DOHH2 (cell line): Measurements from ENCODE around the gene RASGEF1C.

Experiments
- H3F3A ChIP-seq: fragments of 200-600 bp; sonication (generic), shearing (Covaris generic); 2 replicates; pipeline ENCODE4 v1.6.0; 2016; ENCODE audit warnings: antibody characterized with exemption, mild to moderate bottlenecking; ENCODE audit not compliant: control insufficient read depth, insufficient read depth
- H3K27ac ChIP-seq: fragments of 200-600 bp; sonication (generic); 2 replicates; pipeline ENCODE4 v1.5.1; 2014; ENCODE audit warnings: low read depth, mild to moderate bottlenecking, low read length, moderate library complexity
- H3K27me3 ChIP-seq: fragments of 200-600 bp; sonication (generic); 2 replicates; pipeline ENCODE4 v1.6.1; 2014; ENCODE audit warnings: mild to moderate bottlenecking, low read length, mixed read lengths; ENCODE audit not compliant: control insufficient read depth
- H3K36me3 ChIP-seq: fragments of 200-600 bp; sonication (generic); 2 replicates; pipeline ENCODE4 v1.6.1; 2014; ENCODE audit warnings: mild to moderate bottlenecking, low read length, moderate library complexity, mixed read lengths; ENCODE audit not compliant: control insufficient read depth
- H3K4me1 ChIP-seq: fragments of 200-600 bp; sonication (generic); 2 replicates; pipeline ENCODE4 v1.6.1; 2014; ENCODE audit warnings: mild to moderate bottlenecking, low read length, mixed read lengths; ENCODE audit not compliant: control insufficient read depth
- H3K4me2 ChIP-seq: fragments of 200-600 bp; sonication (generic); 2 replicates; pipeline ENCODE4 v1.6.0; 2014; ENCODE audit warnings: mild to moderate bottlenecking, low read length, moderate library complexity
- H3K4me3 ChIP-seq: fragments of 200-600 bp; sonication (generic); 2 replicates; pipeline ENCODE4 v1.5.1; 2014; ENCODE audit warnings: mild to moderate bottlenecking, low read length, mixed read lengths
- H3K79me2 ChIP-seq: fragments of 200-600 bp; sonication (generic); 2 replicates; pipeline ENCODE4 v1.6.1; 2014; ENCODE audit warnings: mild to moderate bottlenecking, low read length, mixed read lengths; ENCODE audit not compliant: control insufficient read depth
- H3K9me2 ChIP-seq: fragments of 200-600 bp; sonication (generic); replicated peaks from 2 replicates; pipeline ENCODE4 v1.6.1; 2014; ENCODE audit warnings: mild to moderate bottlenecking, low read length, mixed read lengths; ENCODE audit not compliant: control insufficient read depth
- H3K9me3 ChIP-seq: fragments of 200-600 bp; sonication (generic); 2 replicates; pipeline ENCODE4 v1.6.1; 2014; ENCODE audit warnings: antibody characterized with exemption, low read length, mixed read lengths; ENCODE audit not compliant: control insufficient read depth, insufficient read depth
- H4K20me1 ChIP-seq: fragments of 200-600 bp; sonication (generic); 2 replicates; pipeline ENCODE4 v1.6.0; 2014; ENCODE audit warnings: low read depth, mild to moderate bottlenecking, antibody characterized with exemption, low read length, moderate library complexity; ENCODE audit not compliant: control insufficient read depth, insufficient read depth
- EZH2phosphoT487 ChIP-seq: fragments of 200-600 bp; sonication (generic); IDR thresholded peaks from 2 replicates; pipeline ENCODE4 v1.6.1; 2017; ENCODE audit warnings: borderline replicate concordance, mild to moderate bottlenecking, antibody characterized with exemption, low read length, moderate library complexity, mixed read lengths
- TF ChIP-seq, protein P1 (sequence below): fragments of 200-600 bp; sonication (generic); IDR thresholded peaks from one replicate; pipeline ENCODE4 v1.5.1; 2014; ENCODE audit warnings: antibody characterized with exemption, mild to moderate bottlenecking, low read depth, low read length; ENCODE audit not compliant: poor library complexity, severe bottlenecking

RASGEF1C gene

DNA sequence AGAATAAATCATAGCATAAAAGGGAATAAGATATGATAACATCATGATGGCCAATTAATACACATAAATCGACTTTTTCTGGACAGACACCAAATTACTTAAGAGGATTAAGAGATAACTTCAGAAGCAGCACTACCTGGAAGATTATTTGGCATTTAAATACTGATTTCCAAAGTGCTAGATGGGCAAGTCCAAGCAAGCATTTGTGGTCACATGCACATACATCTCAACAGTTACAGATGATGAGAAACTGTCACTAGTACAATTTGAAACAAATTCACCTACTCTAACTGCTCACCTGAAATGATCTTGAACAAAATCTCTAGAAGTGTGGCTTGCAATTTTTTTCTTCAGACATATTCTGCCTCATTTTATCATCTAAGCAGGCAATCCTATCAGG is 26.8 kb upstream of the RASGEF1C start:
- TF ChIP-seq EZH2phosphoT487: no peak
- TF ChIP-seq, protein P1, sequence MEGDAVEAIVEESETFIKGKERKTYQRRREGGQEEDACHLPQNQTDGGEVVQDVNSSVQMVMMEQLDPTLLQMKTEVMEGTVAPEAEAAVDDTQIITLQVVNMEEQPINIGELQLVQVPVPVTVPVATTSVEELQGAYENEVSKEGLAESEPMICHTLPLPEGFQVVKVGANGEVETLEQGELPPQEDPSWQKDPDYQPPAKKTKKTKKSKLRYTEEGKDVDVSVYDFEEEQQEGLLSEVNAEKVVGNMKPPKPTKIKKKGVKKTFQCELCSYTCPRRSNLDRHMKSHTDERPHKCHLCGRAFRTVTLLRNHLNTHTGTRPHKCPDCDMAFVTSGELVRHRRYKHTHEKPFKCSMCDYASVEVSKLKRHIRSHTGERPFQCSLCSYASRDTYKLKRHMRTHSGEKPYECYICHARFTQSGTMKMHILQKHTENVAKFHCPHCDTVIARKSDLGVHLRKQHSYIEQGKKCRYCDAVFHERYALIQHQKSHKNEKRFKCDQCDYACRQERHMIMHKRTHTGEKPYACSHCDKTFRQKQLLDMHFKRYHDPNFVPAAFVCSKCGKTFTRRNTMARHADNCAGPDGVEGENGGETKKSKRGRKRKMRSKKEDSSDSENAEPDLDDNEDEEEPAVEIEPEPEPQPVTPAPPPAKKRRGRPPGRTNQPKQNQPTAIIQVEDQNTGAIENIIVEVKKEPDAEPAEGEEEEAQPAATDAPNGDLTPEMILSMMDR: no peak
- Histone ChIP-seq H3K4me3 (no peak overlapping the region), H4K20me1 (no peaks in the 10 kb centered on the region), H3K79me2 (no peaks in the 10 kb centered on the region), H3K4me2 (no peak overlapping the region), H3K36me3 (peaks cover 18% of the 10 kb centered on the region), H3F3A (no peaks in the 10 kb centered on the region), H3K27me3 (no peaks in the 10 kb centered on the region), H3K27ac (no peak overlapping the region), H3K4me1 (no peaks in the 10 kb centered on the region), H3K9me3 (no peaks in the 10 kb centered on the region), H3K9me2 (no peaks in the 10 kb centered on the region)

- Histone ChIP-seq H3F3A (no peaks in the 10 kb centered on the region), H3K4me2 (no peak overlapping the region), H4K20me1 (no peaks in the 10 kb centered on the region), H3K36me3 (peaks cover 15% of the 10 kb centered on the region), H3K9me3 (no peaks in the 10 kb centered on the region), H3K4me1 (no peaks in the 10 kb centered on the region), H3K79me2 (no peaks in the 10 kb centered on the region), H3K27me3 (no peaks in the 10 kb centered on the region), H3K27ac (no peak overlapping the region), H3K4me3 (no peak overlapping the region), H3K9me2 (no peaks in the 10 kb centered on the region)
- no peak for TF ChIP-seq EZH2phosphoT487
- TF ChIP-seq, protein P1: no peak
Measured at GRCh38 chr5:180235077-180235476, 26.1 kb upstream of the RASGEF1C start.

- H3K4me1 ChIP-seq: no peaks in the 10 kb centered on the region
- H4K20me1 ChIP-seq: no peaks in the 10 kb centered on the region
- H3K4me3 ChIP-seq: no peak overlapping the region
- H3K36me3 ChIP-seq: peaks cover 15% of the 10 kb centered on the region
- H3K79me2 ChIP-seq: no peaks in the 10 kb centered on the region
- no peak overlapping the region for H3K27ac ChIP-seq
- H3K9me2 ChIP-seq: no peaks in the 10 kb centered on the region
- no peaks in the 10 kb centered on the region for H3K9me3 ChIP-seq
- no peak for TF ChIP-seq EZH2phosphoT487
- TF ChIP-seq, protein P1: no peak
- no peaks in the 10 kb centered on the region for H3K27me3 ChIP-seq
- no peak overlapping the region for H3K4me2 ChIP-seq
- H3F3A ChIP-seq: no peaks in the 10 kb centered on the region
Measured at GRCh38 chr5:180234271-180234670, 25.3 kb upstream of the RASGEF1C start.

GRCh38 chr5:180233729-180234128 is 24.7 kb upstream of the RASGEF1C start:
- Histone ChIP-seq H3K9me3 (no peaks in the 10 kb centered on the region), H4K20me1 (no peaks in the 10 kb centered on the region), H3K4me1 (no peaks in the 10 kb centered on the region), H3K4me2 (no peak overlapping the region), H3K27me3 (no peaks in the 10 kb centered on the region), H3K79me2 (no peaks in the 10 kb centered on the region), H3K9me2 (no peaks in the 10 kb centered on the region), H3F3A (no peaks in the 10 kb centered on the region), H3K27ac (no peak overlapping the region), H3K4me3 (no peak overlapping the region), H3K36me3 (peaks cover 10% of the 10 kb centered on the region)
- TF ChIP-seq, protein P1: no peak
- TF ChIP-seq EZH2phosphoT487: no peak
